Panc1 (cell line): ENCODE measurements around the gene MMP23B. TPM values are rescaled to one million over a fixed set of nuclear protein-coding genes. Genes with fewer than 3 reads are reported as not detected.

Source experiments
- ATAC-seq: fragments of 200-7000 bp; cut with Tn5 transposase; 2 replicates; pipeline ENCODE4 v1.9.1; 2020; ENCODE audit warnings: mild to moderate bottlenecking, moderate library complexity
- BruUV-seq: library from RNA; stranded (reverse); fragments of 400-500 nt; replicated peaks from 2 replicates; lab custom pipeline; 2021; lab: Mats Ljungman, UMichigan
- CTCF ChIA-PET: fragments of 300-600 bp; sonication (Branson Sonifier 250); formaldehyde crosslinking; loops from one replicate; lab custom pipeline; 2022; ENCODE audit warnings: antibody characterized with exemption; lab: Charles Lee
- POLR2A ChIA-PET: fragments of 300-600 bp; sonication (Branson Sonifier 250); formaldehyde crosslinking; loops from one replicate; lab custom pipeline; 2022; ENCODE audit warnings: antibody characterized with exemption; lab: Charles Lee
- DNase-seq: peaks from one replicate; pipeline ENCODE4 v3.0.0-alpha.2; 2010; ENCODE audit warnings: low read depth, low spot score
- H3K27ac ChIP-seq: 2 replicates; pipeline ENCODE4 v1.5.1; 2011; ENCODE audit warnings: mild to moderate bottlenecking, low read length, inconsistent platforms
- H3K27me3 ChIP-seq: fragments of 200-500 bp; sonication (Bioruptor generic); 2 replicates; pipeline ENCODE4 v1.6.0; 2014; ENCODE audit warnings: low read length, inconsistent platforms; ENCODE audit not compliant: control insufficient read depth, insufficient read depth
- H3K36me3 ChIP-seq: fragments of 200-500 bp; sonication (Bioruptor generic); 2 replicates; pipeline ENCODE4 v1.5.1; 2014; ENCODE audit warnings: inconsistent platforms, mild to moderate bottlenecking, low read length, moderate library complexity; ENCODE audit not compliant: control insufficient read depth, insufficient read depth
- H3K4me1 ChIP-seq: 2 replicates; pipeline ENCODE4 v1.5.1; 2011; ENCODE audit warnings: inconsistent platforms, mild to moderate bottlenecking, low read length, moderate library complexity; ENCODE audit not compliant: control insufficient read depth, insufficient read depth
- H3K4me3 ChIP-seq, 2 experiments: 2 replicates each; pipeline ENCODE4 v1.5.1; 2011 to 2012; ENCODE audit warnings: low read depth in 2 of 2, low read length in 2 of 2, mild to moderate bottlenecking in 2 of 2, inconsistent platforms in 1 of 2, moderate library complexity in 1 of 2
- H3K9me3 ChIP-seq: fragments of 200-500 bp; sonication (Bioruptor generic); 2 replicates; pipeline ENCODE4 v1.5.1; 2014; ENCODE audit warnings: low read depth, mild to moderate bottlenecking, inconsistent platforms, low read length, moderate library complexity; ENCODE audit not compliant: control insufficient read depth, insufficient read depth
- CTCF ChIP-seq: fragments of 450-650 bp; IDR thresholded peaks from 2 replicates; pipeline ENCODE4 v1.5.1; 2017; ENCODE audit warnings: mild to moderate bottlenecking
- POLR2AphosphoS5 ChIP-seq: IDR thresholded peaks from 2 replicates; pipeline ENCODE4 v1.6.1; 2012; ENCODE audit warnings: mild to moderate bottlenecking, low read depth, low read length, moderate library complexity
- SIN3A ChIP-seq: IDR thresholded peaks from 2 replicates; pipeline ENCODE4 v1.6.1; 2012; ENCODE audit warnings: low read depth, mild to moderate bottlenecking, low read length, moderate library complexity, borderline replicate concordance; ENCODE audit not compliant: insufficient read depth
- TCF7L2 ChIP-seq: IDR thresholded peaks from 2 replicates; pipeline ENCODE4 v1.6.1; 2011; ENCODE audit warnings: mild to moderate bottlenecking, low read depth, low read length, inconsistent platforms
- in situ Hi-C: cut with HindIII; loops from 2 replicates; pipeline ENCODE4 v1.10.0; 2016; ENCODE audit warnings: low sequenced_read_pairs, low pct_unique_long_range_greater_than_20kb
- intact Hi-C: fragments of 100-400 bp; cut with micrococcal nuclease; formaldehyde crosslinking; loops from one replicate; pipeline ENCODE4 v1.10.0; 2022; ENCODE audit not compliant: unreplicated experiment
- total RNA-seq: library from RNA; stranded (reverse); gene quantifications from one replicate; pipeline ENCODE4 v1.2.1, GENCODE V29; 2021; ENCODE audit not compliant: unreplicated experiment
- TF ChIP-seq, protein P1 (sequence below), 2 experiments: IDR thresholded peaks; 2 replicates each; pipeline ENCODE4 v1.6.1; 2011 to 2012; ENCODE audit warnings: low read depth in 2 of 2, control low read depth in 1 of 2, low read length in 1 of 2, mild to moderate bottlenecking in 1 of 2, moderate library complexity in 1 of 2; ENCODE audit not compliant: insufficient read depth in 1 of 2

The MMP23B gene
- total RNA-seq, 1 experiment from 2014 or later: 5.0 TPM

DNA sequence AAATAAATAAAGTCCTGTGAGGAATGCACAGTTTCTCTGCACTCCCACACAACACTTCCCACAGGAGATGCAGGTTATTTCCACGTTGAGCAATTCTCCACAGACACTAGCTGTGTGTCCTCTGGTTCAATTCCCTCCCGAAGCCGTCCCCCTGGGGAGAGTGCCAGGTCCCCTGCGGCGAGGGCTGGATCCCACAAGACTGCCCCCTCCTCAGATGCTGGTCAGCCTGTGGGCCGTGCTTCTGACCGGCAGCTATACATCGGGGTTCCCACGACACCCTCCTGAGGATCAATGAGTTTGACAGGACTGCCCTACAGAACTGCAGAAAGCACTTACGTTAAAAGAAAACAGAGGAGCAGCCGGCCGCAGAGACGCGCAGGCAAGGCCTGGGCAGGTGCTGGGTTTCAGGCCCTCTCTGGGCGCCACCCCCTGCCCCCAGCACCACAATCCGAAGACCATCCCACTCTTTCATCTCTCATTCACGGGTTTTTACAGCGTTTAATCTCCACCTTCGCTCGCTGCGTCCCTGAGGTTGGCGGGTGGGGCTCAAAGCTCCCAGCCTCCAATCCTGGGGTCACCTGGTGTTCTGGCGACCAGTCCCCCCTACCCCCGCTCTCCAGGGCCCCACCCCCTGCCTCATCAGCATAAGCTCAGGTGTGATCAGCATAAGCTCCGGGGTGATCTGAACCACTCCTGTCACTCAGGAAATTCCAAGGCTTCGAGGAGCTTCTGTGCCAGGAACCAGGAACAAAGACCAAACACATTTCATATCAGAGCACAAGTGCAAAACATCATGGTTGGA lies 51.3 kb downstream of the MMP23B start:
- intact Hi-C loops (no loop called here), in situ Hi-C loops (no loop called here)
- Histone ChIP-seq H3K4me1 (peaks cover 36% of the 10 kb centered on the region), H3K9me3 (no peaks in the 10 kb centered on the region), H3K36me3 (no peaks in the 10 kb centered on the region), H3K27ac (no peak overlapping the region), H3K27me3 (no peaks in the 10 kb centered on the region), H3K4me3 (no peak overlapping the region)
- no peak for ATAC-seq
- TF ChIP-seq, protein P1, sequence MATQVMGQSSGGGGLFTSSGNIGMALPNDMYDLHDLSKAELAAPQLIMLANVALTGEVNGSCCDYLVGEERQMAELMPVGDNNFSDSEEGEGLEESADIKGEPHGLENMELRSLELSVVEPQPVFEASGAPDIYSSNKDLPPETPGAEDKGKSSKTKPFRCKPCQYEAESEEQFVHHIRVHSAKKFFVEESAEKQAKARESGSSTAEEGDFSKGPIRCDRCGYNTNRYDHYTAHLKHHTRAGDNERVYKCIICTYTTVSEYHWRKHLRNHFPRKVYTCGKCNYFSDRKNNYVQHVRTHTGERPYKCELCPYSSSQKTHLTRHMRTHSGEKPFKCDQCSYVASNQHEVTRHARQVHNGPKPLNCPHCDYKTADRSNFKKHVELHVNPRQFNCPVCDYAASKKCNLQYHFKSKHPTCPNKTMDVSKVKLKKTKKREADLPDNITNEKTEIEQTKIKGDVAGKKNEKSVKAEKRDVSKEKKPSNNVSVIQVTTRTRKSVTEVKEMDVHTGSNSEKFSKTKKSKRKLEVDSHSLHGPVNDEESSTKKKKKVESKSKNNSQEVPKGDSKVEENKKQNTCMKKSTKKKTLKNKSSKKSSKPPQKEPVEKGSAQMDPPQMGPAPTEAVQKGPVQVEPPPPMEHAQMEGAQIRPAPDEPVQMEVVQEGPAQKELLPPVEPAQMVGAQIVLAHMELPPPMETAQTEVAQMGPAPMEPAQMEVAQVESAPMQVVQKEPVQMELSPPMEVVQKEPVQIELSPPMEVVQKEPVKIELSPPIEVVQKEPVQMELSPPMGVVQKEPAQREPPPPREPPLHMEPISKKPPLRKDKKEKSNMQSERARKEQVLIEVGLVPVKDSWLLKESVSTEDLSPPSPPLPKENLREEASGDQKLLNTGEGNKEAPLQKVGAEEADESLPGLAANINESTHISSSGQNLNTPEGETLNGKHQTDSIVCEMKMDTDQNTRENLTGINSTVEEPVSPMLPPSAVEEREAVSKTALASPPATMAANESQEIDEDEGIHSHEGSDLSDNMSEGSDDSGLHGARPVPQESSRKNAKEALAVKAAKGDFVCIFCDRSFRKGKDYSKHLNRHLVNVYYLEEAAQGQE (IDR thresholded peaks at IDR 0.05; ENCODE audit: insufficient read depth in 1 of 2, low read depth in 2 of 2, low read length in 1 of 2): no peak
- TF ChIP-seq TCF7L2 (no peak), SIN3A (no peak), POLR2AphosphoS5 (no peak), CTCF (no peak)
- BruUV-seq: no TSS peak
- POLR2A ChIA-PET: no interaction called here
- CTCF ChIA-PET: interaction anchor here (0.5 kb wide), 1 partner anchor 130 kb away, joined by 6 read pairs; no protein-coding TSS in a partner anchor
- DNase-seq: no peak

Other genes starting within 250 kb of the MMP23B start
- 297 TPM for gene CCNL2, start 232.8 kb upstream of the MMP23B start, total RNA-seq
- 196 TPM for gene MRPL20, start 224.9 kb upstream of the MMP23B start, total RNA-seq
- 1.9 TPM for gene ANKRD65, start 210.9 kb upstream of the MMP23B start, total RNA-seq
- 858 TPM for gene VWA1, start 196.5 kb upstream of the MMP23B start, total RNA-seq
- gene ATAD3C, start 182.5 kb upstream of the MMP23B start, total RNA-seq: 10.6 TPM
- gene ATAD3B, start 160.4 kb upstream of the MMP23B start, total RNA-seq: 104 TPM
- 57.5 TPM for gene ATAD3A, start 120.0 kb upstream of the MMP23B start, total RNA-seq
- gene TMEM240, start 91.5 kb upstream of the MMP23B start, total RNA-seq: 4.1 TPM
- 217 TPM for gene SSU72, start 57.3 kb upstream of the MMP23B start, total RNA-seq
- 16.2 TPM for gene FNDC10, start 32.0 kb upstream of the MMP23B start, total RNA-seq
- 74.5 TPM for gene MIB2, start 16.7 kb upstream of the MMP23B start, total RNA-seq
- 36.5 TPM for gene CDK11B, start 26.8 kb downstream of the MMP23B start, total RNA-seq
- gene SLC35E2B, start 60.6 kb downstream of the MMP23B start, total RNA-seq: 75.7 TPM
- 83.6 TPM for gene CDK11A, start 92.2 kb downstream of the MMP23B start, total RNA-seq
- 101 TPM for gene NADK, start 146.3 kb downstream of the MMP23B start, total RNA-seq